Stimulated activated CD4-positive, alpha-beta T cell treated with anti-CD3 and anti-CD28 coated beads, Interleukin-15, amount 100 ng/mL, for 24 hours (primary cell): ENCODE results near the gene LRRC8D.
A peak's percentile ranks its signal among the peaks of the same experiment; 100 is the strongest.

Source experiments
- DNase-seq: peaks from one replicate; pipeline ENCODE4 v3.0.0-alpha.2; 2020

Gene LRRC8D

DNA sequence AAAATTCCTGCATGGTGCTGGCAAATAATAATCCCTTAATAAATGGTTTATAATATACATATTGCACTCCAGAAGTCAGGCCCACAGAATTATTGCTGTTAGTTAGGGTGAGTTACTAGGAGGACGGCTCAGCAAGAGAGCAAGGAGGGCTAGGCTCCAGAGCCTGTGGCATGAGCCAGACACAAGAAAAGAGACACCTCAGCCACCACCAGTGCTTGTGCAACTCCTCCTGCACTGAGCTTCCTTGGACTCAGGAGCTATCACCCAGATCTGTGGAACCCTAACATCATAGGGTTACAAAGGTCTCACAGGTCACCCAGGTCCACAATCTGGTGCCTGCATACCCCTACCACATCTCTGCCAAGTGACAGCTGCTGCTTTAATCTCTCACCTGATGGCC is 12.8 kb upstream of the LRRC8D start:
- no peak for DNase-seq

DNA sequence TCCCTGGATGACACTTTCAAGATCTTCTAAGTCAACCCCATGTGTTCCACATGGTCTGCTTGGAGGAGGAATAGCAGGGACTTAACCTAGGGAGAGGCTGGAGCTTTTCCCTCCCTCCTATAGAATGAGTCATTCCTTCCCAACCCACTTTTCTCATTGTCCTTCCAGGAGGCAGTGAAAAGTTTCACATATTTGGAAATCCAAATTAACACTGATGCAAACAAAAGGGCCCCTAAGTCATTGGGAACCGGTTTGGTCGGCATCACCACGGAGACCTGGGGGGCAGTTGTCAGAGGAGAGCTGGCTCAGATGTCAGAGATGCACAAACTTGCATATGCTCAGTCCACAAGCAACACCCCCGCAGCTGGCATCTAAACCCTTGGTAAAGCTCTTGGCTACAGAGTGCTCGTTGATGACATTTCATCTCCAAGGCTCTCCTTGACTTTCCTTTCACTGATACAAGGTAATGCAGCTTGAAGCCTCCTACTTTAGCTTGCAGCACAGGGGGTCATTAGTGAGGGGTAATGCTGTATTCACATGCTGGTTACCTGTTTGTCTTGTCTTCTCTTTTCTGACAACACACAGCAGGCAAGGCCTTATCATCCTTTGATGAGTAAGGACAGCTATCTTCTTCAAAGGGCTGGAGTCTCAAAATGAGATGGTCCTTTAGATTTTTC is 12.3 kb upstream of the LRRC8D start:
- no peak for DNase-seq

DNA sequence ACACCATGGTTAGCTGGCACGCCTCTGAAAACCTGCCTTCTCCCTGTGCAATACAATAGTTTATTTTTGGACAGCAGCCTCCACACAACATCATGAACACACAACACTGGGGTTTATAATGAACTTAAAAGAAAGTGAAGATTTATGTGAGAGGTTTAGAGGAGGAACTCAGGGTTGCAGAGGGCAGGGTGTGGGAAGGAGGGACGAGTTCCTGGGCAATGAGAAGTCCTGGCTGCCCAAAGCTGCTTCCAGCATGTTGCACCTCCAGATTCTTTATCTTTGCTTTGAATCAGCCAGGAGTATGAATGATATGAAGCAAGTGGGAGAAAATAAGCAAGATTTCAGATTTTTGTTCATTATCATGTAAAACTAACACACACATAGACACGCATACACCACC is 11.3 kb upstream of the LRRC8D start:
- DNase-seq, result no peak

DNA sequence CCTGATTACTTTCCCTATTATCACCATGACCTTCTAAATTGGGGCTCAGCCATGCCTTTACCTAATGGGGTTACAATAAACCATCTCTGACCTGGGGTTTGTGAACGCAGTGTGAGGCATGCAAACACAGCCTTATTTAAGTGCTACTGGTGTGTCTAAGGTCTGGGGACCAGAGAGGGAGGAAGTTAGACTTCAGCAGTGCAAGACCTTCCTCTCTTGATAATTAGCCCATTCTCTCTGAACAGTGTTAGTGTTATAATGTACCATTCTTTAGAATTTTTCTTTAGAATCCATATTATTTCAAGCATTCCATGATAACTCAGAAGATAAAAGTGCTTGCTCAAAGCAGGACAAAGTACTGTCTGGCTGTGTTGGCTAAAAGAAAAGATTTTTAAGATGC is 10.5 kb upstream of the LRRC8D start:
- no peak for DNase-seq

GRCh38 chr1:89810880-89811279 is 10.0 kb upstream of the LRRC8D start:
- no peak for DNase-seq

- DNase-seq, result no peak
These were observed 7.8 kb upstream of the LRRC8D start for GRCh38 chr1:89812992-89813391.

- DNase-seq, result no peak
These were observed 5.8 kb upstream of the LRRC8D start for GRCh38 chr1:89815040-89815439.

GRCh38 chr1:89815611-89816010 is 5.2 kb upstream of the LRRC8D start:
- no peak for DNase-seq

DNA sequence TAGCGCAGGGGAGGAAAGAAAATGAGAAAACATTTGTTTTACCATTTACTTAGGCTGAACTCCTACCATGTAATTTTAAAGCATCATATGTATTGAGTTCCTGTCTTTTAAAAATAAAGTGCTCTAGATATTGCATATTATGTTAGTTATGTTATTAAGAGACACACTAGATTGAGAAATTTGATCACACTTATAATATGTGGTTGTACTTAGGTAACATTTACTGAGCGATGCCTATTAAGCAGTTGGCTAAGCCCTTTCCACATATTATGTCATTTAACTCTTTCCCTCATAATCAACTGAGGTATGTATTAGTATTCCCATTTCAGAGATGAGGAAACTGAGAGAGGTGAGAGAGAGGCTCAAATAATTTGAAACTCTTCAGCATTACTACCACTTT is 4.5 kb upstream of the LRRC8D start:
- no peak for DNase-seq

- DNase-seq, result peak; percentile 74
These were observed 683 bp downstream of the LRRC8D start for GRCh38 chr1:89821322-89822108.

DNA sequence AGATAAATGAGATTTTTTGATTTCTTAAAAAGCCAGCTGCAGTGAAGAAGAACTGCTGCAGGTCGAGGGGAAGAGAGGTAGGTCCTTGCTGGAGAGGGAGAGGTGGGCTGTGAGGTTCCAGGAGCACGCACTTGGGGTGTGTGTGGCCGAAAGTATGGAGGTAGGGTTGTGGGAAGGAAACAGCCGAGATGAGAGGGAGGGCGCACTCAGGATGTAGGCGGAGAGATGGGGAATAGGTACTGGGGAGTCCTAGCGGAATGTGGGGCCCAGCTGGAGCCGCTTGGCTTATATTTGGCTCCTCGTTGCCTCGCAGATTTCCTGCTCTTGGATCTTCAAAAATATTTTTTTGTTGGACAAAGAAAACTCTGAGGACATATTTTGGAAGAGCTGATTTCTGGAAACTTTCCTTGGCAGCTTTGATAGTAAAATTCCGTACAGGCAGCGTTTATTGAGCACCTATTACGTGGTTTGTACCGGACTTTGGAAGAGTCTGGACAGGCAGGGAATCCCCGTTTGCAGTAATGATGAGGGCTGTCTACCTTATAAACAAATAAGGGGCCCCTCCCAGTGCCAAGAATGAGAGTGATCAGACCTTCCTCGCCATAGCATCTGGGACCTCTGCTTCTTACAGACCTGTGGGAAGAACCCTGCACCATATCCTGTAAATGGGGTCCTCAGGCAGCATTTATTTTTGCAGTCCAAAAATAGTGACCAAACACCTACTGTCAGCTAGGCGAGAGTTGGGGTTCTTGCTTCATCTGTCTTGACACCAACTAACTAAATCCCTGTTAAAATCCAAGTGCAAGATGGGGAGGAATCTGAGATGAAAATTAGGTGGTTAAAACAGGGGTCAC is 1.5 kb downstream of the LRRC8D start:
- no peak for DNase-seq

DNA sequence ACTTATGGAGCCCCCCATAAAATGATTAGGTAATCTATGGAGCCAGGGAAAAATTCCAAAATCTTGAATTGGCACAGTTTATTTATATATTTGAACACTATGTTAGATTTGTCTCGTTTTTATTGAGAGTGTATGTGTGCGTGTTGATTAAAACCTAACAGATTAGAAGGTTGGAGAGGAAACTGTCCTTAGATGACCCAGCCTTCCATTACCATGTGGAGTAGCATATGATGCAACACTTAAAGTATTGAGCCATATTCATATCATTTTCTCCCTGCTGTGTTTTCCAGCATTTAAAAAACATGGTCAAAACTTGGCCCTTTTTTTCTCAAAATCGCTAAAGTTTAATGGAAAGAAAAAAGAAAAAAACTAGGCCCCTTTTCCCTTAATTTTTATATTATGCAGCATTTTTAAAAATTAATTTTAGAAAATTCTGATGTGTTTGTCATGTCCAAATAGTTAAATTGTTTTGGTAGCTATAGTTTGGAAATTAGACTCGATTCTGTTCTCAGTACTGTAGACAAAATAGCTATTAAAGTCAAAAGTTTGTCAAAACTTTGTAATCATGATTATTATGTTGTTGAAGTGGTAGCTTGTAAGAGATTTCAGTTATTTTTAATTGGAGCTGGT is 2.3 kb downstream of the LRRC8D start:
- no peak for DNase-seq

DNA sequence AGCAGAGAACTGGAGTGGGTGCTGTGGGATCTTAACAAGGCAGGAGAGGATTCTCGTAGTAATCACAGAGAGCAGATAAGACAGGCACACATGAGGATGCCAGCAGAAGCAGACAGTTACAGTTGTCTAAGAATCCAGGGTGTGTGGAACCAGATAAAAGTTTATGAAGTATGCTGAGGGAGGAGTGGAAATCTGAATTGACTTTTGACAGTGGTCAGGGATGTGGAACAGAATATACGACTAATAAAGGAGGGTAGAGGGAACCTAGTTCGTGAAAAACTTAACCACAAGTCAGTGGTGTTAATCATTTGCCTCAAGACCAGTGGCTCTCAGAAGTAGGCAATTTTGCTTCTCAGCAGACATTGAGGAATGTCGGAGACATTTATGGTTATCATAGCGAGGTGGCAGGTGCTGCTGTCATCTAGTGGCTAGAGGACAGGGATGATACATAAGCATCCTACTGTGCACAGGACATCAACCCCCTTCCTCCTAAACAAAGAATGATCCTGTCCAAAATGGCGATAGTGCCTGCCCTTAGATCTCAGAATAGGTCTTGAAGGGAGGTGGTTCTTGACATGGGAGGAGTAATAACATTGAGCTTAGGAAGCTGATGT is 3.0 kb downstream of the LRRC8D start:
- no peak for DNase-seq

DNA sequence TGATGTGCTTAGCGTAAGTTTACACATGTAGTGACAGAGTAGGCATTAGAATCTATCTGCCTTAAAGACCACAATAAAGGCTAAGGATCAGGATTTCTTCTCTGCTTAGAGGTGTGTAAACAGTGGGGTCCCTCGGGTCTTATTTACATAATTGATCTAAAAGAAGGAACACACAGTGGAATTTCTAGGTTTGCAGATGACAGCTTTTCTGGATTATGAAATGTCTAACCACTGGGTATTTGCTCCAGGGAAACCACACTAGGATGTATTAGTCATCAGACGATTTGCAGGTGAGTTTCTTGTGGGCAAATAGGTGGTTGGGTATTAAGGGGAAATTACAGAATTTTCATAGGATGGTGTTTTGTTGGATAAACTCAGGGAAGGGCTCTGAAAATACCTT is 5.8 kb downstream of the LRRC8D start:
- DNase-seq, result no peak

DNA sequence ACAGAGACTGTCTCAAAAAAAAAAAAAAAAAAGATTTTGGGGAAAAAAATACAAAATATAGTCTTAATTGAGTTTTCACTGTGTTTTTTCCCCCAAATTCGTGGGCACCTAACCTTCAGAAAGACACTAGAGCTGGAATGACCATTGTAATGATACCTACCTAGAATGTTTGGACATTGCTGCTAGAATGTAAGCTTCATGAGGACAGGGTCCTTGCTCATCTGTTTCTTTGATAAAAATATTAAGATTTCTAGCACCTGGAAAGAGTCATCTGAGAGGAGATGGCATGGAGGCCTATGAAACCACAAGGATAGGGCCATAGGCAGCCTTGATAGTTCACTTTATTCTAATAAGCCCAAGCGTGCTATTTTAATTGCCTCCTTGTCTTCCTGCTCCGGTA is 6.5 kb downstream of the LRRC8D start:
- no peak for DNase-seq

GRCh38 chr1:89827902-89828301 is 7.1 kb downstream of the LRRC8D start:
- no peak for DNase-seq

DNA sequence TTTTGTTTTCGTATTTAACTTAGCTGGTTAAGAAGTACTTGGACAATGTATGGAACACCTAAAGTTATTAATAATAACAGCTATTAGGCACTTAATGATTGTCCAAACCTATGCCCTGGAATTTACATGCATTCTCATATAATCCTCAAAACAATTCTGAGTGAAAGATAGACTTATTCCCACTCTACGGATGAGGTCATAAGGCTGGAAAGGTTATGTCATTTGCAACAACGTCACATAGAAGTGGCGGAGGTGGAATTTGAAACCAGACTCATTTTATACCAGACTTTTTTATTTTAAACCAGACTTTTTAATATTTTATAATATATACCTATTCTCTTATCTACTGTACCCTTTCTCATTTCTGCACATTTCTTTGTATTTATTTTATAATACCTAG is 8.4 kb downstream of the LRRC8D start:
- DNase-seq, result no peak

DNA sequence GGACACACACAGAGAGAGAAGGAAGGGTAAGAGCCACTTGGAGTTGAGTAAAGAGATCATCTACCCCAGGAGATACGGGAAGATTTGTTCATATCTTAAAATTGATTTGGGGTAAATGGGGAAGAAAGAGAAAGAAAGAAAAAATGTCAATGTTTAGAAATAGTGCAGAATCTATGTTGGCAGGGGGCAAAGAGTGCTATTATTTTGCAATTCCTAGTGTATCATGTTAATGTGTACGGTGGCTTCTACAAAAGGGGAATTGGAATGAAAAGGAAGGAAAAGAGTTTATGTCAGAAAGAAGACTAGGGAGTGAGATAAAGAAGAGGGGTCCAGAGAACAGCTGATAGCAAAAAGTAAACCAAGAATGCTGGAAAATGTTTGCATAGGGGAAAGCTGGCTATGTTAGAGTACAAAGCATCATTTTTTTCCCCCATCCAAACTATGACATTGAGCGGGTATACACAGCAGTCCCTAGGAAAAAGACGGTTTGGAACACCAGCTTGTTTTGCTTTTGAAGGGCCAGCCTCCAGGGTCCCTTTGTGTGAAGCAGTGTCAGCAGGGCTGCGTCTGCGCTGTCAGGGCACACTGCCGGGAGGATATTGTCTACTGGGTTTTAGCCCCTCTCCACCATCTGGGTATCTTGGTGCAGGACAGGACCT is 10.8 kb downstream of the LRRC8D start:
- DNase-seq, result no peak

DNA sequence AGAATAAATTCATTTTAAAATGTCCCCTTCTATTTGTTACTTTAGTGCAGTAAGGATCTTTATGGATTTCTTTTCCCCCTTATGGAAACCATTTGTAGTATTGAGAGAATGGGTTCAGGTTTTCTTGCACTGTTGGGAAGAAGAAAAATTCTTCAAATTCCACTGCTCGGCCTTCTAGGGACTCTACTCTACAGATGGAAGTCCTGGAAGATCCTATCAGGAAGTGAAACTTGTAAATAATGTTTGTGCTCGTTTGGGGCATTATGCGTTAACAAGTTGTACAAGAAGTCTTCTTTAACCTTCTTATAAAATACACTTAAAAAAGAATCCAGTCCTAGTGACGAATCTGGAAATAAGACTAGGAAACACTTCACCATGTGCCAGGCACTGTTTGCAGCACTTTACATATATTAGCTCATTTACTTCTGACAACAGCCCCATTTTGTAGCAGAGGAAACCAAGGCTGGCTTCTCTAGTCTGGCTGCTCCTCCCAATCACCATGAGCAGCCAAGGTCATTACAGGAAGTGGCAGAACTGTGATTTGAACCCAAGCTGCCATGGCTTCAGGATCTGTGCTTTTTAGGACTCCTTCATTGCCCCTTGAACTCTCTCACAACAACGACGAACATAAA is 11.8 kb downstream of the LRRC8D start:
- DNase-seq, result no peak

DNA sequence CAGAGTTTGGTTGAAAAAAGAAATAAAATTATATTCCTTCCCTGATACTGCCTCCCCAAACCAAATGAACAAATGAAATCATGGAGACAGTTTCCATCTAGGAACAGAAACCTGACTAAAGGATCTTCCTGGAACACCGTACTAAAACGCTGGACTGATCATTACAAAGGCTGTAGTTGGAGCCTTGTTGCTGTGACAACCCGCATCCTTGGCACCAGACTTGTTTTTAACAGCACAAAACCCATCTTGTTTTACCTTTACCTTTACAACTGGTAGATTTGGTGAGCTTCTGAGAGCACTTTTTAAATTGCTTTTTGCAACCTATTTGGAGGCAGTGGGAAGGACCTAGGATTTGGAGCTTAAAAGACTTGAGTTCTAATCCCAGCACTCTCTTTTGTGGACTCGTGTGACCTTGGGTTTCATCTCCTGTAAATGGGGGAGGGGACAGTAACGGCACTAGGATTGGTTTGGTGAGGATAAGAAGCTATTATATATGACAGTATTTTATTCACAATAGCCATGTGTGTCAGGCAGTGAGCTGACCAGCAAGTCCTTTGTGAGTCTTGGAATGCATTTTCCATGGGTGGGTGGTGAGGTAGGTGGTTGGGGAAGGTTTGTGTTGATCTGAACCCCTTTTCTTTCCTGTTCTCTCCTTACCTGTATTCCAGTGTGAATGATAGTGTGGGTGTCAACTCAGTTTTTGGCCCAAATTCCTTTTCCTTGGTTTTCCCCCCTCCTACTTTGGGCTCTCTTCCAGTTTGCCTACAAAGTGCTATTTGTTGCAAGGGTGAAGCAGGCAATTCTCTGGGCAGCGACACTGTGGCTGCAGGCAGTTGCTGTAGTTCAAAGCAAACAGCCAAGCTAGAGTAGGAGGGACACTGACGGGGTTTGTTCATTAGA is 12.6 kb downstream of the LRRC8D start:
- DNase-seq, result no peak
